Measurements from ENCODE around the gene TNNI3.
"Not testable (repeated sequence)": the region's sequence is repeated elsewhere in the genome, so short reads cannot be mapped to it uniquely, and the experiment has no call there.

Gene TNNI3

DNA sequence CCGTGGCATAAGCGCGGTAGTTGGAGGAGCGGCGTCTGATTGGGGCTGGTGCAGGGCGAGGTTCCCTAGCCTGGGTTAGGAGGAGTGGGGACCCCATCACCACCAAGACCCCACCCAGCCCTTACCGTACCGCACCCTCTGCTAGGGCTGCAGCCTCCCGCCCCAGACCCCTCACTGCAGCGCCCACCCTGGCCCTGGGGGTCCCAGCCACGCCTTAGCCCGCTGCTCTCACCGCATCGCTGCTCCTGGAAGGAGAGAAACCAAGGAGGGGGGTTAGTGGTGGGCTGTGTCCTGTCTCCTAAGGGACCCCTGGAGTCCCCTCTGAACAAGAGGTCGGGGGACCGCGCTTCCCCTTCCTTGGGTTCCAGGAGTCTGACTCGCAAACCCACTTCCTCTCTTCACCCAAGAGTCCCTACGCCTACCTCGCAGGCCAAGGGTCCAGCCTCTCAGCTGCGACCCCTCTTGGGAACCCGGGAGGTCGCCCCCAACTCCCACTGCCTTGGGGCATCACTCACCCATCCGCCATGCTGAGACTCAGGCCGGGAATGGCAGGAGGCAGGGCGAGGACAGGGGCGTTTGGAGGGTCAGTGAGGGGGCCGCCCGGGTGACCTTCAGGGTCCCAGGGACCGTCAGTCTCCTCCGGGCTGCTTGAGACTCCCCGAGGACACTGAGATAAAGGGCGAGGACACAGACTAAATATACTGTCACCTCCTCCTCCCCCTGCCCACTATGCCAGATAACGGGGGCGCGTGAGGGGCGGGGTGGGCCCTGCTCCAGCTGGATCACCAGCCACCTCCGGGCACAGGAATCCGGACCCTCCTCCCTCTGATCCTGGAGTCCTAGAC is at the start of gene TNNI3:
Gene TNNI3, minus strand, starts transcription at position 669 of the 845 bp plus-strand sequence. Its CDS starts 143 bp downstream, at position 526.
- DNase-seq (ENCODE audit: low read depth in 2 of 2): no peak

DNA sequence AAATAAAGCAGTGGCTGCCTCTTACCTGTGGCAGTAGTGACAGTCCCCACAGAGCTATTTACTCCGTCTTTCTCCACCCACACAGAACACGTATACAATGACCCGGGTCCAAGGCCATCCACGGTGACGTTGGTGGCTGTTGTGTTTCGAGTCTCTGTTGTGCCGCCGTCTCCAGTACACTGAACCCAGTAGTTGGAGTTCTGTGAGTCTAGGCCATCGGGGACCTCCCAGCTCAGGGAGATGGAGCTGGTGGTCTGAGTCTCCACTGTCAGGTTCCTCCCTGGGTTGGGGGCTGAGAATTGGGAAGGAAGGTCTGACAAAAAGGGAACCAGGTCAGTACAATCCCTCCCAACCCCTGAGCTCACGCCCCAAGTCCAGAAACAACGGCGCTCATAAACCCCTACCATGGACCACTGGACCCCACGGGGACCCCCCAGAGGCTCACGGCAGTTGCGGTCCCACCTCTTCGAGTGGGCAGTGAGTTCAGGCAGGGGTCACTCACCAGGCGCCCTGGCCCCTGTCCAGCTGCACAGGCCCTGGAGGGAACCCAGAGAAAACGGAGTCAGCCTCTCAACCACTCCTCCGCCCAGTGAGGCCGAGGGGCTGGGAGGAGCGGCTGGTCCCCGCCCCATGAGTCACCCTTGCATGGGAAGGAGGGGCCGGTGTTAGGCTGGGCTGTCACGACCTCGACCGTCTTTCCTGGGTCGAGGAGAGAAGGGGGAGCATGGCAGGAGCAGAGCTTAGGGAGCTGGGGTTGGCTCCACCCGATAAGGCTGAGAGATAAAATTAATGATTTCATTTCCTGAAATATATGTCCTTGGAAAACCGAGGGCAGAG is 49.4 kb upstream of the TNNI3 start:
- DNase-seq (ENCODE audit: low read depth in 2 of 2): no peak

DNA sequence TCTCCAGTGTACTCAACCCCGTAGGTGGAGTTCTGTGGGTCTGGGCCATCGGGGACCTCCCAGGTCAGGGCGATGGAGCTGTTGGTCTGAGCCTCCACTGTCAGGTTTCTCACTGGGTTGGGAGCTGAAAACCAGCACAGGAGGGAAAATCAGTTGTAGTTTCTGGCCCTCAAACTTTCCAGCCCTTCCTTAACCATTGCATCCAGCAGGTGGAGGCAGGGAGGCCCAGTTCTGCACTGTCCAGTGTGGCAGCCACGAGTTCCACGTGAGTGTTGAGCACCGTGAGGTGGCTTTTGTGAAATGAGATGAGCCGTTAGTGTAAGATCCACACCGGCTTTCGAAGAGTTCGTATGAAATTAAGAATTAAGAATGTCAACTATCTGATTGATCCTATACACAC is 44.7 kb upstream of the TNNI3 start:
- not testable (repeated sequence) for DNase-seq (ENCODE audit: low read depth in 2 of 2)

DNA sequence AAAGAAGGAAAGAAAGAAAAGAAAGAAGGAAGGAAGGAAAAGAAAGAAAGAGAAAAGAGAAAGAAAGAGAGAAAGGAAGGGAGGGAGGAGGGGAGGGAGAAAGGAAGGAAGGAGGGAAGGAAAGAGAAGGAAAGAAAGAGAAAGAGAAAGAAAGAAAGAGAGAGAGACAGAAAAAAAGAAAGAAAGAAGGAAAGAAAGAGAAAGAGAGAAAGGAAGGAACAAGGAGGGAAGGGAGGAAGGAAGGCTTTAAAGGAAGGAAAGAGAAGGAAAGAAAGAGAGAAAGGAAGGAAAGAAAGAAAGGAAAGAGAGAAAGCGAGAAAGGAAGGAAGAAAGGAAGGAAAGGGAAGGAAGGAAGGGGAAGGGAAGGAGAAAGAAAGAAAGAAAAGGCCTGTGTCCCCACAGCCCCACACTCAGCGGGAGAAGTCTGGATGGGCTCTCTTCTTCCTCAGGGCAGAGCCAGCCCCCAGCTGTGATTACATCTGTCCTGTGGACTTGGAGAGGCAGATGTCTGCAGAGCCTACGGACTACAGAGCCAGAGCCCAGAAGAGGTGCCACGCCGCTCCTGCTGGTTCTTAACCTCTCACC is 42.2 kb upstream of the TNNI3 start:
- no peak for DNase-seq (ENCODE audit: low read depth in 2 of 2)

DNA sequence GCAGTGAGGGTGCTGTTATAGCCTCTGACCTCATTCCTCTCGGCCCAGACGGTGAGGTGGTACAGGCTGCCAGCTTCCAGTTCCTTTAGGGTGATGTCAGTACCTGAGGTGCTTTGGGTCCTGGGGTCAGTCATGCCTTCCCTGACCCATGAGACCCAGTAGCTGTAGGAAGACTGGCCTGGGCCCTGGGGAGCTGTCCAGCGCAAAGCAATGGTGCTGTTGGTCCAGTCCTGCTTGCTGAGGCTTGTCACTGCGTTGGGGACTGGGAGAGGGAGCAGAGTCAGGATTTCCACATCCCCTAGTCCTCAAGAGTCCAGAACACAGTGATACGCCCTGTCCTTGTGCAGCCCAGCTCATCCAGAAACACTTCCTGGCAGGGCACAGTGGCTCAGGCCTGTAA is 41.1 kb upstream of the TNNI3 start:
- no peak for DNase-seq (ENCODE audit: low read depth in 2 of 2)

DNA sequence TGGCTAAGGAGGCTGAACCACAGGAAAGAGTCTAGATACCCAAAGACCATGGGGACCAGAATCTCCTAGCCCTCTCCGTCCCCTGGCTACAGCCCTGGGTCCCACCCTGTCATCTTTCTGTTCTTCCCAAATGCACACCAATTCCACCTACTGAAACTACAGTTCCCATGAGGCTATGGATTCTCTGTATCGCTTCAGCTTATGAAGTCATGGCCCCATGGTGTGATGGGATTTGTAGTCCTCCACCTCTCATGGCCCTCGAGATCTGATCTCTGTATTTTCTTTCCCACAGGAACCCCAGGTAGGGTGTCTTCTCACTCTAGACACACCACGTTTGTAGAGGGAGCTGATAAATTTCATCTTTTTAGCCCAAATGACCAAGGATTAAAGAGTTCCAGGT is 40.0 kb upstream of the TNNI3 start:
- no peak for DNase-seq (ENCODE audit: low read depth in 2 of 2)

DNA sequence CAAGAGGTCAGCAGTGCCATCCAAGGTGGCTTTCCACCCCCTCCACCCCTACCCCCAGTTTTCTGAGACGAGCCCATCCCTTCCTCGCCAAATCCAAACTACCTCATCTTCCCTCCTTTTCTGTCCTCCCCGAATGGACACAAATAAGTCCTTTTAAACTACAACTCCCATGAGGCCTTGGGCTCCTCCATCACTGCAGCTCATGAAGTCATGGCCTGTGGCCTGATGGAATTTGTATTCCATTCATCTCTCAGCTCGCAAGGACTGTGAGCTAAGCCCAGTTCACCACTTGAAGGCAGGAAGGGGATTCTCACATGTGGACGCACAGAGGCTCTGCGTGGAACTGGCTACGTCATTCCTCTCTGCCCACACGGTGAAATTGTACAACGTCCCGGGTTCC is 39.3 kb upstream of the TNNI3 start:
- no peak for DNase-seq (ENCODE audit: low read depth in 2 of 2)

DNA sequence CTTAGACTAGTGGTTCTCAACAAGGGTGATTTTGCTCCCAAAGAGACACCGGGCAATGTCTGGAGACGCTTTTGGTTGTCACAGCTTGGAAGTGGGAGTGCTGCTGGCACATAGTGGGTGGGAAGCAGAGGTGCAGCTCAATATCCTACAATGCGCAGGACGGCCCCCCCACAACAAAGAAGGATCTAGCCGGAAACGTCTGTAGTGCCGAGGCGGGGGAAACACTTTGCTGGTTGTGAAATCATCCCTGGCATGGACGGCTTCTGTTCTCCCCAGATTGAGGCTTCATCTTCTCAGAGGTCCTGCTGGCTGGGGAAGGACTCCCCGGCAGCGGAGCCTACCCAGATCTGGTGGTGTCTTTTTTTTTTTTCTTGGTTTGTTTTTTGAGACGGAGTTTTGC is 35.9 kb upstream of the TNNI3 start:
- no peak for DNase-seq (ENCODE audit: low read depth in 2 of 2)

DNA sequence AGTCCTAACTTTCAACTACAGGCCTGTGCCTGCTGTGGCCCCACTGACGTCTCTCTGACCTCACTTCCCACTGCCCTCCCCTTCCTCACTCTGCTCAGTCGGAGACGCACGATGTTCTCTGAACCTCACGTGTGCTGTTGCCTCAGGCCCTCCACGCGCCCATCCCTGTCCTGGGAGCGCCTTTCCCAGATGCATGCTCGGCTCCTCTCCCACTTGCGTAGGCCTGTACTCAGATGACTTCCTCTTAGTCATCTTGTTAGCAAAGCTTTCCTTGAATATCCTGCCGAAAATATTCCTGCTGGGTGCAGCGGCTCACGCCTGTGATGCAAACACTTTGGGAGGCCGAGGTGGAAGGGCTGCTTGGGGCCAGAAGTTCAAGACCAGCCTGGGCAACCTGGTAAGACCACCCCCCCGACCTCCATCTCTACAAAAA is 31.9 kb upstream of the TNNI3 start:
- no peak for DNase-seq (ENCODE audit: low read depth in 2 of 2)

DNA sequence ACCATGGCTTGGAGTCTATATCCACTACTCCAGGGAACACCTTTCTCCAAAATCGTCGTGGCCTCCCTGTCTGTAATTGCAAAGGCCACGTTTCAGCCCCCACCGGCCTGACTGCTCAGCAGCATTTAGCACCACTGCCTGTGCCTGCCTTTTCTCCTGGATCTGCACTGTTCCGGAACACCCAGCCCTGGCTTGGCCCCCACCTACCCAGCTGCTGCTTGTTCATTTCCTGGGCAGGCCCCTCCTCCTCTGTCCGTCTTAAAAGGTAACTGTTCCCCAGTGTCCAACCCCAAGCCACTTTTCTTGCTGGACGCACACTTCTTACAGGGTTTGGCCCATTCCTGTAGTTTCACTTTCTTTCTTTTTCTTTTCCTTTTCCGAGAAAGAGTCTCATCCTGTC is 31.1 kb upstream of the TNNI3 start:
- no peak for DNase-seq (ENCODE audit: low read depth in 2 of 2)

DNA sequence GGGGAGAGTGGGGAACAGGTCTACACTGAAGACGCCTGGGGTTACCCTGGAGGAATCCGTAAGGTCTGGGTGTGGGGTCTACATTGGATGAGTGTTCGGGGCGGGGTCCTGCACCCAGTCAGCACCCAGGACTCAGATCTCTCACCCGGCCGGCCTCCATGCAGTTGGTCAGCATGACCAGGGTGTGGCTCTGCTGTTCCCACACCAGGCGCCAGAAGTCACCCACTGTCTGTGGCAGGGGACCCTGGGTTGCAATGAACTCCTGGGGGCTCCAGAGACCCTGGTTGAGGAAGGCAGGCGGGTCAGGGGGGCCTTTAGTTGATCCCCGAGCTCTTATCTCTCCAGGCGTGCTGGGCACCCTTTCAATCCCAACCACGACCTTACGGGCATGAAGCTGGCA is 28.5 kb upstream of the TNNI3 start:
- no peak for DNase-seq (ENCODE audit: low read depth in 2 of 2)

DNA sequence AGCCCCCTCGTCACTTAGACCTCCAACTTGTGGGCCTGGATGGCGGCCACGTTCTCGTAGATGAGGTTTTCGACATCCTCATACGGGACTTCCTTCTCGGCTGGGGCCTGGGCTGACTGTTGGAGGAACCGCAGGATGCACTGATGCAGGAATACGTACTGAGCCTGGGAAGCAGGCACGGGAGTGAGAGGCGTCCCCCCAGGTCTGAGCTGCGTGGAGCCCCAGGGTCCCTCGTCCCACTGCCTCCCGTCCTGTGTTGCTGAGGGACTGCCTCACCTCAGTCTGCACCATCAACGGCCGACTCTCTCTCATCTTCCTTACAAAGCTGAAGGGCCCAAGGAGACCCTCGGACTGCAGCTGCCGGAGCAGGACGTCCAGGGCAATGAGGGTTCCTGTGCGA is 24.2 kb upstream of the TNNI3 start:
- no peak for DNase-seq (ENCODE audit: low read depth in 2 of 2)

DNA sequence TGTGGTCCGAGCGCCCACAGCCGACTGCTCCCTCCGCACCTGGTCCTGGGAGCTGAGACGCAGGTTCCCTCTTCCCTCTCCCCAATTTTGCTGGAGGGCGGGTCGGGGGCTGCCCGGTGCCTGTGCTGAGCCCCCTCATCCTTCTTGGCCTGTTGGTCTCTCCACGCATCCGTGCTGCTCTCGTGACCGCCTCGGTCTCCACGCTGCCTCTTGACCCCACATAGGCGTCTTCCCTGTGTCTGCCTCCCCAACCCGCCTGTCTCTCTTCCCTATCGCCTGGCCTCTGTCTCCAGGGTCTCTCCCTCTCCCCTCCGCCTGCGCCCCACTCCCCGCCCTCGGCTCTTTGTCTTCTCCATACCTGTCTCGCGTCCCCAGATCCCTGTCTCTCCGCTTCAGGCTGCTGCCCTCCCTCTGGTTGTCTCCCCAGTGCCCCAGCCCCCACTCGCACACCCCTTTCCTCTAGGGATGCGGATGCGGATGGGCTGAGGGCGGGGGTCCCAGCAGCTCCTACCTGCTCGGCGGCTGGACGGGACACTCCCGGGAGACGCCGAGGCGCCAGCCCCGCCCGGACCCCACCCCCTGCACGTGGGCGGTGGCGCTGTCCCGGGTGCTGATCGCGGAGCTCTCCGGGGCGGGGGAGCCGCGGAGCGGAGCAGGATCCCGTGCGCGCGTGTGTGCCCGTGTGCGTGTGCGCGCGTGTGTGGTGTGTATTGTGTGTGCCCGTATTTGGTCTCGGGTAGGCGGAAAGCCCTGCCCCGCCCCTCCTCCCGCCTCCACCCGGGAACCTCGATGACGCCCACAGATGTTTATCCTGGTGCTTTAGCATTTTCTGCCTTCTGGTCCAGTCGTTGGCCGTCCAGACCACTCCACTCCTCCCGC is 22.3 kb upstream of the TNNI3 start, which contains the start of gene SYT5:
Gene SYT5, minus strand, starts transcription at position 684 of the 879 bp plus-strand sequence. CDS start 1,248 bp downstream, outside the sequence.
- peak; percentile 18 to 33 for DNase-seq (ENCODE audit: low read depth in 2 of 2)

DNA sequence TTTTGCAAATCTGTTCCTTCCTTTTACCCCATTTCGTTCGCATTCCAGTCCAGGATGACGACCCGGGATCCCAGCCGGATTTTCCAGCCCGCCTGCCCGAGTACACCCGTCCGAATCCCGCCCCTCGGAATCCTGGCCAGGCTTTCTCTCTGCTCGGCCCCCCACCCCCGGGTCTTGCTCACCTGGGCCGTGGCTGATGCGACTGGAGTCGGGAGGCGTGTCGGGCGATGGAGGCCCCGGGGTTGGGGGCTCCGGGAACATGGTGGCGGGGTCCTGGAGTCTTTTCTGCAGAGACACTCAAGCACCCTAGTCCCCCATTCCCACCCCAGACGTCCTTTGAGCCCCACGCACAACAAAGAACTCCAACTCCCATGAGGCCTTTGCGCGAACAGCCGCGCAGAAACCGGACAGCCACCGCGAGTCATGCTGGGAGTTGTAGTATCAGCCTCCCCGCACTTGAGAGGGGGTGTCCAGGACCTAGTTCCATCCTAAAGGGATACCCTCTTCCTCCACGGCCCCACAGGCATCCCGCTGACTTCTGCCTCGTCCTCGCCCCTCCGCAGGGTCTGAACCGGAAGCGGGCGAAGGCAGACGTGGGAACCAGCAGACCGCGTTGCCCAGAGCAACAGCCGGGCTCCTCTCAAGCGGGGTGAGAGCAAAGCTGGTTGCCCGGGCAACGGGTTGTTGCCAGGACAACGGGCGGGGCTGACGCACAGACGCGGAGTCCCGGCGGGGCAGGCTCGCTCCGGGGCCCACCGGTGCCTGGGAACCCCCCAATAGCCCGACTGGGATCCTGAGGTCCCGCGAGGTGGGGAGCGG is 21.5 kb upstream of the TNNI3 start:
- peak; percentile 87 to 90 for DNase-seq (ENCODE audit: low read depth in 2 of 2)

DNA sequence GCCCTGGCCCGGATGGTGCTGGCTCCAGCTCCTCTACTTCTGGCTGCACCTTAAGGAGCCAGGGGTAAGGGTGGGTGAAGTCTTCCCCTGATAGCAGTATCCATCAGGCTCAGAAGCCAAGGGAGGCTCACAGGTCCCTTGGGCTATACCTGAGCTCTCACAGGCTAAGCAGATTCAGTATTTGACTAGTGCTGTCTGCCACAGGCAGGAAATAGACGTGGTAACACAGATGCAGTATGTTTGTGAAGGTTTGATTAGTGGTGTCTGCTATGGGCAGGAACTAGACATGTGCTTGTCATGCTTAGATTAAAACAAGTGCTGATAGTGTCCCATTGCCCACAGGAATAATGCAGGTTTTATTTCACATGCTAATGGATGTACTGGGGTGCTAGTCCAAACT is 18.5 kb upstream of the TNNI3 start:
- DNase-seq (ENCODE audit: low read depth in 2 of 2): no peak

DNA sequence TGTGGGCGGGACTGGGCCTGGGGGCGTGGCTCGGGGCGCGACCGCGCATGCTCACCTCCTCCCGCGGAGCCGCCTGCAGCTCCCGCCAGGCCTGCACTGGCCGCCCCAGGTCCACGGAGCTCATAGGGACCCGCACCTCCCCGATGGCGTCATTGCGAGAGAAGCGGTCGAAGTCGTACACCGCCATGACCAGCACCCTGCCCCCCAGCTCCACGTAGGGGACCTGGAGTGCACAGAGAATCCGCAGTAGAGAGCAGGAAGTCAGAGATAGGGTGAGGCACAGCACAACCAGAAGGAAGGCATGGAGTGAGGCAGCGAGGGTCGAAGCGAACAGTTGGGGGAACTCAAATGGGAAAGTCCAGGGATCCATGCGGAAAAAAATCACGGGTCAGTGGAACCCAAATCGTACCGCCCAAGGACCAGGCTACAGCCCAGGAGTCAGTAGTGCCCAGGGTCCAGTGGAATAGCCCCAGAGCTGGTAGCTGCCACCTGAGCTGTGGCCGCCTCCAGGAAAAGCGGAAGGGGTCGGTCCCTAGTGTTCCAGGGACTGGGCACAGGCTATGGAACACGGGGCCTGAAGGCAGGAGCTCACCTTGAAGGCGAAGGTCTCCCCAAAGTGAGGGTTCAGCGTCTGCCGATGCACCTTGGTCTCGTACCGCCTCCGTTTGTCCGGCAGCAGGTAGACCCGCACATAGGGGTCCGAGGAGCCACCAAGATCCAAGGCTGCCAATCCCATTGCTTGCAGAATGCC is 17.8 kb upstream of the TNNI3 start:
- no peak for DNase-seq (ENCODE audit: low read depth in 2 of 2)

DNA sequence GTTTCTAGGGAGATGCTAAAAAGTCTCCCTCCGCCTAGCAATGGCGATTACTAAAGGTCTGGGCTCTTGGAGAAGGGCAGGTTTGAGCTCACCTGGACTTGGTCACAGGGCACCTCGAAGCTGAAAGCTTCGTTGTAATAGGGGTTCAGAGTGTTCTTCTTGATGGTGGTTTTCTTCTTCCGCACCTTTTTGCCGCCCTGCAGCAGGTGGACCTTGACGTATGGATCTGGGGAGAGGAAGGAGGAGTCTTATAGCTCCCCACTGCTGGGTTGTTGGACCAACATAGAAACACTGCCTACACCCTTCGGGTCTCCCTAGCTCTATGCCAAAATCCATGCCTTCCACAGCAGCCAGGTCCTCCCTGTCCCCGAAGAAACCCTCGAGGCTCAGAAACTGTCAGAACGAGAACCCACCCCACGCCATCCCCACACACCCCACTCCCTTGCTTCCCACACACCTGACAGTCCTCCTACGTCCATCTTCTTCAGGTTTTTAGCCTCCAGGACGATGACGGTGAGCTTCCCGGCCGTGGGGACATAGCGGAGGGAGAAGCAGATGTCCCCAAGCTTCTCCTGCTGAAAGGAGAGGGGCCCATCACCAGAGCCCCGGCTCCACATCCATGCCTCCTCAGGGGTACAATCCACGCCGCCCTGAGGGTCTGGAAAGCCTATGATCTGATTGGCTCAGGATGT is 17.0 kb upstream of the TNNI3 start:
- no peak for DNase-seq (ENCODE audit: low read depth in 2 of 2)

DNA sequence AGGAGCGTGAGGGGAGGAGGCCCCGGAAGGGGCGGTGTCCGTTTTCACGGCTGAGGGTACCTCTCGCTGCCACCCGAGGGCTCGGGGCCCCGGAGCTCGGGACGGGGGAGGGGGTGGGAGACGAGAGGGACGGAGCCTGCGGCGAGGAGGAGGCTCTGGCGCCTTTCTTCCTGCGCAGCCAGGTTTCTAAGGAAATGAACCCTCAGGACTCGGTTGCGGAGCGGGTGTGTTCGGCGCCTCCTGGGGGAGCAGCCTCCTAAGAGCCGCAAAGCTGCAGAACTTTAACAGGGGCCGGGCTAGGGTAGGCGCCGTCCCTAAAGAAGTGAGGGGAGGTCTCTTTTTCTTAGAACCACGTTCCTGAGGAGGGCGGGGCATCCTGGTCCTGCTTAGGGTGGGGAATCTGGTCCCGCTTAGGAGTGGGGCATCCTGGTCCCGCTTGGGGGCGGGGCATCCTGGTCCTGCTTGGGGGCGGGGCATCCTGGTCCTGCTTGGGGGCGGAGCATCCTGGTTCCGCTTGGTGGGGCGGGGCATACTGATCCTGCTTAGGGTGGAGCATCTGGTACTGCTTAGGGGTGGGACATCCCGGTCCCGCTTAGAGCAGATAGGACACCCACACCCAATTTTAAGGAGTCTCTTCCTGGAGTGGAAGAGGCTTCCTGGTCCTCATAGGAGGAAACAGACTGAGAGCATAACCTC is 16.3 kb upstream of the TNNI3 start:
- no peak for DNase-seq (ENCODE audit: low read depth in 2 of 2)
